PC-3 (cell line): ENCODE measurements around the gene NTMT2. TPM values are rescaled to one million over a fixed set of nuclear protein-coding genes. Genes with fewer than 3 reads are reported as not detected.

ENCODE experiments used
- ATAC-seq: fragments of 200-7000 bp; cut with Tn5 transposase; 2 replicates; pipeline ENCODE4 v1.9.1; 2020; ENCODE audit warnings: mild to moderate bottlenecking, moderate library complexity
- BruUV-seq: library from RNA; stranded (reverse); fragments of 400-500 nt; replicated peaks from 2 replicates; lab custom pipeline; 2021; lab: Mats Ljungman, UMichigan
- CTCF ChIA-PET: fragments of 300-600 bp; sonication (Branson Sonifier 250); formaldehyde crosslinking; loops from one replicate; lab custom pipeline; 2022; ENCODE audit warnings: antibody characterized with exemption; lab: Charles Lee
- POLR2A ChIA-PET: fragments of 300-600 bp; sonication (Branson Sonifier 250); formaldehyde crosslinking; loops from one replicate; lab custom pipeline; 2022; ENCODE audit warnings: antibody characterized with exemption; ENCODE audit not compliant: unreplicated experiment; lab: Charles Lee
- DNase-seq: peaks from one replicate; pipeline ENCODE4 v3.0.0-alpha.2; 2015
- H2AFZ ChIP-seq: fragments of 300-600 bp; sonication (generic); 2 replicates; pipeline ENCODE4 v1.6.0; 2016; ENCODE audit warnings: antibody characterized with exemption, low read length
- H3F3A ChIP-seq: fragments of 300-600 bp; sonication (generic); one replicate; pipeline ENCODE4 v1.6.0; 2017; ENCODE audit warnings: antibody characterized with exemption, low read length, control low read depth, mild to moderate bottlenecking; ENCODE audit not compliant: unreplicated experiment
- H3K27ac ChIP-seq: fragments of 300-600 bp; sonication (generic); 2 replicates; pipeline ENCODE4 v1.5.1; 2016; ENCODE audit warnings: mild to moderate bottlenecking, low read length
- H3K27me3 ChIP-seq: fragments of 300-600 bp; sonication (generic); 2 replicates; pipeline ENCODE4 v1.6.1; 2016; ENCODE audit warnings: low read length, mixed read lengths
- H3K36me3 ChIP-seq: fragments of 300-600 bp; sonication (generic); 2 replicates; pipeline ENCODE4 v1.6.1; 2016; ENCODE audit warnings: low read depth, mixed run types, low read length, mixed read lengths
- H3K4me1 ChIP-seq: fragments of 300-600 bp; sonication (generic); 2 replicates; pipeline ENCODE4 v1.5.1; 2016; ENCODE audit warnings: low read length; ENCODE audit not compliant: insufficient read depth
- H3K4me2 ChIP-seq: fragments of 300-600 bp; sonication (generic); 2 replicates; pipeline ENCODE4 v1.6.0; 2016; ENCODE audit warnings: low read length
- H3K4me3 ChIP-seq: fragments of 300-600 bp; sonication (generic); 2 replicates; pipeline ENCODE4 v1.5.1; 2016; ENCODE audit warnings: mild to moderate bottlenecking, low read length, mixed read lengths
- H3K79me2 ChIP-seq: fragments of 300-600 bp; sonication (generic); 2 replicates; pipeline ENCODE4 v1.6.1; 2017; ENCODE audit warnings: low read length, mixed read lengths
- H3K9ac ChIP-seq: fragments of 300-600 bp; sonication (generic); 2 replicates; pipeline ENCODE4 v1.6.0; 2016; ENCODE audit warnings: mild to moderate bottlenecking, low read length
- H3K9me2 ChIP-seq: fragments of 300-600 bp; sonication (generic); replicated peaks from 2 replicates; pipeline ENCODE4 v1.6.1; 2016; ENCODE audit warnings: mixed run types, low read length, mixed read lengths
- H3K9me3 ChIP-seq: fragments of 300-600 bp; sonication (generic); 2 replicates; pipeline ENCODE4 v1.6.1; 2016; ENCODE audit warnings: low read length, mixed read lengths
- H4K20me1 ChIP-seq: fragments of 300-600 bp; sonication (generic); 2 replicates; pipeline ENCODE4 v1.6.1; 2016; ENCODE audit warnings: low read length, mixed read lengths
- CTCF ChIP-seq: fragments of 300-600 bp; sonication (generic); conservative IDR thresholded peaks from 2 replicates; pipeline ENCODE4 v1.5.1; 2017; ENCODE audit warnings: antibody characterized with exemption, low read depth, mild to moderate bottlenecking, low read length
- EZH2 ChIP-seq: fragments of 300-600 bp; sonication (generic); IDR thresholded peaks from one replicate; pipeline ENCODE4 v1.6.1; 2017; ENCODE audit warnings: antibody characterized with exemption, mild to moderate bottlenecking, low read length; ENCODE audit not compliant: unreplicated experiment
- EZH2phosphoT487 ChIP-seq: fragments of 300-600 bp; sonication (generic); IDR thresholded peaks from 2 replicates; pipeline ENCODE4 v1.6.1; 2018; ENCODE audit warnings: mild to moderate bottlenecking, antibody characterized with exemption, low read length, borderline replicate concordance
- intact Hi-C: fragments of 100-400 bp; cut with micrococcal nuclease; formaldehyde crosslinking; loops from 2 replicates; pipeline ENCODE4 v1.9.0; 2023
- total RNA-seq: library from RNA; depleted of rRNA; stranded (reverse); fragments of >200 nt; gene quantifications from 2 replicates; pipeline ENCODE4 v1.2.3, GENCODE V29; 2014

The NTMT2 gene
- total RNA-seq, 1 experiment from 2014 or later: not detected

- Histone ChIP-seq H3K4me1 (no peaks in the 10 kb centered on the region), H3K79me2 (no peaks in the 10 kb centered on the region), H3F3A (no peaks in the 10 kb centered on the region), H4K20me1 (no peaks in the 10 kb centered on the region), H3K9ac (no peak overlapping the region), H2AFZ (no peak overlapping the region), H3K9me3 (no peaks in the 10 kb centered on the region), H3K4me3 (no peak overlapping the region), H3K36me3 (no peaks in the 10 kb centered on the region), H3K27ac (no peak overlapping the region), H3K4me2 (no peak overlapping the region), H3K27me3 (peaks cover 5% of the 10 kb centered on the region), H3K9me2 (no peaks in the 10 kb centered on the region)
- ATAC-seq: no peak
- no TSS peak for BruUV-seq
- CTCF ChIA-PET: no interaction called here
- intact Hi-C loops: no loop called here
- DNase-seq: no peak
- POLR2A ChIA-PET: no interaction called here
- TF ChIP-seq CTCF: no peak
- no peak for TF ChIP-seq EZH2phosphoT487
- no peak for TF ChIP-seq EZH2
Observed at GRCh38 chr1:170209125-170209524, 63.4 kb downstream of the NTMT2 start.

- H3K27me3 ChIP-seq: peaks cover 14% of the 10 kb centered on the region
- H3K9me3 ChIP-seq: no peaks in the 10 kb centered on the region
- ATAC-seq: no peak
- H3K9me2 ChIP-seq: no peaks in the 10 kb centered on the region
- no peak for DNase-seq
- H3K79me2 ChIP-seq: no peaks in the 10 kb centered on the region
- ChIA-PET CTCF (no interaction called here), POLR2A (no interaction called here)
- no peak overlapping the region for H3K27ac ChIP-seq
- H3K4me1 ChIP-seq: no peaks in the 10 kb centered on the region
- H4K20me1 ChIP-seq: no peaks in the 10 kb centered on the region
- no TSS peak for BruUV-seq
- intact Hi-C loops: no loop called here
- H3K4me3 ChIP-seq: no peak overlapping the region
- no peak overlapping the region for H2AFZ ChIP-seq
- no peak overlapping the region for H3K9ac ChIP-seq
- no peaks in the 10 kb centered on the region for H3K36me3 ChIP-seq
- no peaks in the 10 kb centered on the region for H3F3A ChIP-seq
- TF ChIP-seq CTCF (no peak), EZH2 (no peak), EZH2phosphoT487 (no peak)
- H3K4me2 ChIP-seq: no peak overlapping the region
Observed at GRCh38 chr1:170210142-170210541, 64.4 kb downstream of the NTMT2 start.

- DNase-seq (no peak), ATAC-seq (no peak)
- Histone ChIP-seq H3K4me1 (no peaks in the 10 kb centered on the region), H4K20me1 (no peaks in the 10 kb centered on the region), H3K9ac (no peak overlapping the region), H3K27me3 (peaks cover 26% of the 10 kb centered on the region), H3K9me2 (no peaks in the 10 kb centered on the region), H2AFZ (no peak overlapping the region), H3K9me3 (no peaks in the 10 kb centered on the region), H3K4me2 (no peak overlapping the region), H3F3A (no peaks in the 10 kb centered on the region), H3K79me2 (no peaks in the 10 kb centered on the region), H3K36me3 (no peaks in the 10 kb centered on the region), H3K4me3 (no peak overlapping the region), H3K27ac (no peak overlapping the region)
- intact Hi-C loops: no loop called here
- ChIA-PET POLR2A (no interaction called here), CTCF (no interaction called here)
- TF ChIP-seq EZH2 (no peak), CTCF (no peak), EZH2phosphoT487 (no peak)
- BruUV-seq: no TSS peak
Observed at GRCh38 chr1:170213596-170213995, 67.8 kb downstream of the NTMT2 start.
